GM21786 (cell line): ENCODE measurements around the gene SYCE1.
"Not testable (repeated sequence)": the region's sequence is repeated elsewhere in the genome, so short reads cannot be mapped to it uniquely, and the experiment has no call there.

Source experiments
- ATAC-seq: cut with Tn5 transposase; IDR thresholded peaks from one replicate; pipeline ENCODE4 v1.9.1; 2021; ENCODE audit not compliant: unreplicated experiment

SYCE1 gene

GRCh38 chr10:133565441-133566294 lies at the start of gene SYCE1:
Gene SYCE1, minus strand, starts transcription at chr10:133565583. Its CDS starts 54 bp downstream, at chr10:133565529.
- ATAC-seq, result no peak

GRCh38 chr10:133614830-133615580 lies 49.6 kb upstream of the SYCE1 start:
- ATAC-seq, result no peak

- ATAC-seq, result no peak
Observed at GRCh38 chr10:133613699-133614098, 48.3 kb upstream of the SYCE1 start.

- ATAC-seq, result no peak
Observed at GRCh38 chr10:133611079-133611478, 45.7 kb upstream of the SYCE1 start.

GRCh38 chr10:133608855-133609254 lies 43.5 kb upstream of the SYCE1 start:
- ATAC-seq, result no peak

- not testable (repeated sequence) for ATAC-seq
Observed at GRCh38 chr10:133603434-133603833, 38.1 kb upstream of the SYCE1 start.

- ATAC-seq, result no peak
Observed at GRCh38 chr10:133600657-133601056, 35.3 kb upstream of the SYCE1 start.

- ATAC-seq, result not testable (repeated sequence)
Observed at GRCh38 chr10:133599869-133600268, 34.5 kb upstream of the SYCE1 start.

- no peak for ATAC-seq
Observed at GRCh38 chr10:133592716-133593115, 27.3 kb upstream of the SYCE1 start.

- ATAC-seq, result no peak
Observed at GRCh38 chr10:133590970-133591359, 25.6 kb upstream of the SYCE1 start.

- no peak for ATAC-seq
Observed at GRCh38 chr10:133590226-133590969, 25.0 kb upstream of the SYCE1 start.

GRCh38 chr10:133577037-133577436 lies 11.7 kb upstream of the SYCE1 start:
- not testable (repeated sequence) for ATAC-seq

GRCh38 chr10:133573460-133573859 lies 8.1 kb upstream of the SYCE1 start:
- ATAC-seq, result not testable (repeated sequence)

GRCh38 chr10:133572055-133572454 lies 6.7 kb upstream of the SYCE1 start:
- not testable (repeated sequence) for ATAC-seq

- not testable (repeated sequence) for ATAC-seq
Observed at GRCh38 chr10:133569801-133570200, 4.4 kb upstream of the SYCE1 start.

GRCh38 chr10:133568831-133569527 lies 3.6 kb upstream of the SYCE1 start:
- not testable (repeated sequence) for ATAC-seq

- ATAC-seq, result no peak
Observed at GRCh38 chr10:133568287-133568614, 2.9 kb upstream of the SYCE1 start.

GRCh38 chr10:133567609-133568286 lies 2.4 kb upstream of the SYCE1 start:
- ATAC-seq, result no peak

- ATAC-seq, result no peak
Observed at GRCh38 chr10:133567119-133567518, 1.7 kb upstream of the SYCE1 start.

- ATAC-seq, result no peak
Observed at GRCh38 chr10:133564816-133565215, 567 bp downstream of the SYCE1 start.
